ENCODE data around the gene SNRPA1.
A peak's percentile ranks its signal among the peaks of the same experiment; 100 is the strongest.
"Not testable (repeated sequence)": the region's sequence is repeated elsewhere in the genome, so short reads cannot be mapped to it uniquely, and the experiment has no call there.

The SNRPA1 gene

GRCh38 chr15:101294731-101295606 lies at the start of gene SNRPA1:
Gene SNRPA1 (minus strand): TSS chr15:101295248. CDS start chr15:101295178, 70 bp downstream.
- in situ Hi-C loops (cut with HindIII; ENCODE audit: low pct_unique_long_range_greater_than_20kb, low sequenced_read_pairs), result no loop called here
- DNase-seq (ENCODE audit: low read depth in 1 of 2, low spot score in 1 of 2), result peak; percentile 79 to 95
- no peak for TF ChIP-seq JUND (IDR thresholded peaks at IDR 0.05; ENCODE audit: low read depth)

GRCh38 chr15:101342056-101342455 lies 47.0 kb upstream of the SNRPA1 start:
- in situ Hi-C loops (cut with HindIII; ENCODE audit: low pct_unique_long_range_greater_than_20kb, low sequenced_read_pairs), result no loop called here
- no peak for TF ChIP-seq JUND (IDR thresholded peaks at IDR 0.05; ENCODE audit: low read depth)
- DNase-seq (ENCODE audit: low read depth in 1 of 2, low spot score in 1 of 2), result no peak

- TF ChIP-seq JUND (IDR thresholded peaks at IDR 0.05; ENCODE audit: low read depth), result no peak
- DNase-seq (ENCODE audit: low read depth in 1 of 2, low spot score in 1 of 2), result no peak
- in situ Hi-C loops (cut with HindIII; ENCODE audit: low pct_unique_long_range_greater_than_20kb, low sequenced_read_pairs), result no loop called here
Measured at GRCh38 chr15:101338502-101339057, 43.5 kb upstream of the SNRPA1 start.

GRCh38 chr15:101337976-101338375 lies 42.9 kb upstream of the SNRPA1 start:
- no peak for TF ChIP-seq JUND (IDR thresholded peaks at IDR 0.05; ENCODE audit: low read depth)
- in situ Hi-C loops (cut with HindIII; ENCODE audit: low pct_unique_long_range_greater_than_20kb, low sequenced_read_pairs), result no loop called here
- no peak for DNase-seq (ENCODE audit: low read depth in 1 of 2, low spot score in 1 of 2)

- in situ Hi-C loops (cut with HindIII; ENCODE audit: low pct_unique_long_range_greater_than_20kb, low sequenced_read_pairs); DNase-seq (ENCODE audit: low read depth in 1 of 2, low spot score in 1 of 2): not testable (repeated sequence)
Measured at GRCh38 chr15:101333907-101334789, 39.1 kb upstream of the SNRPA1 start.

GRCh38 chr15:101332061-101332467 lies 37.0 kb upstream of the SNRPA1 start:
- in situ Hi-C loops (cut with HindIII; ENCODE audit: low pct_unique_long_range_greater_than_20kb, low sequenced_read_pairs), result no loop called here

GRCh38 chr15:101329867-101330380 lies 34.9 kb upstream of the SNRPA1 start:
- in situ Hi-C loops (cut with HindIII; ENCODE audit: low pct_unique_long_range_greater_than_20kb, low sequenced_read_pairs), result no loop called here
- no peak for DNase-seq (ENCODE audit: low read depth in 1 of 2, low spot score in 1 of 2)
- no peak for TF ChIP-seq JUND (IDR thresholded peaks at IDR 0.05; ENCODE audit: low read depth)

More at GRCh38 chr15:101332061-101332467, 37.0 kb upstream of the SNRPA1 start:
- no peak for TF ChIP-seq JUND (IDR thresholded peaks at IDR 0.05; ENCODE audit: low read depth)
- DNase-seq (ENCODE audit: low read depth in 1 of 2, low spot score in 1 of 2), result no peak

GRCh38 chr15:101329309-101329863 lies 34.3 kb upstream of the SNRPA1 start:
- no peak for TF ChIP-seq JUND (IDR thresholded peaks at IDR 0.05; ENCODE audit: low read depth)
- in situ Hi-C loops (cut with HindIII; ENCODE audit: low pct_unique_long_range_greater_than_20kb, low sequenced_read_pairs), result no loop called here
- no peak for DNase-seq (ENCODE audit: low read depth in 1 of 2, low spot score in 1 of 2)

- in situ Hi-C loops (cut with HindIII; ENCODE audit: low pct_unique_long_range_greater_than_20kb, low sequenced_read_pairs), result no loop called here
- TF ChIP-seq JUND (IDR thresholded peaks at IDR 0.05; ENCODE audit: low read depth), result no peak
Measured at GRCh38 chr15:101328001-101328400, 33.0 kb upstream of the SNRPA1 start.

GRCh38 chr15:101327147-101327740 lies 32.2 kb upstream of the SNRPA1 start:
- DNase-seq (ENCODE audit: low read depth in 1 of 2, low spot score in 1 of 2), result no peak
- TF ChIP-seq JUND (IDR thresholded peaks at IDR 0.05; ENCODE audit: low read depth), result no peak
- in situ Hi-C loops (cut with HindIII; ENCODE audit: low pct_unique_long_range_greater_than_20kb, low sequenced_read_pairs), result no loop called here

More at GRCh38 chr15:101328001-101328400, 33.0 kb upstream of the SNRPA1 start:
- no peak for DNase-seq (ENCODE audit: low read depth in 1 of 2, low spot score in 1 of 2)

GRCh38 chr15:101326462-101327146 lies 31.6 kb upstream of the SNRPA1 start:
- no peak for TF ChIP-seq JUND (IDR thresholded peaks at IDR 0.05; ENCODE audit: low read depth)
- in situ Hi-C loops (cut with HindIII; ENCODE audit: low pct_unique_long_range_greater_than_20kb, low sequenced_read_pairs), result no loop called here
- DNase-seq (ENCODE audit: low read depth in 1 of 2, low spot score in 1 of 2), result no peak
